ENCODE data around the gene MOV10L1.

GRCh38 chr22:50088096-50088495 lies 1.7 kb upstream of the MOV10L1 start:
- TF ChIP-seq CTCF (IDR thresholded peaks at IDR 0.05), result no peak
- no peak for TF ChIP-seq POLR2A (IDR thresholded peaks at IDR 0.05)

Data from thyroid gland (tissue), 4 donors.